Activated B cell treated with CpG ODN at 0.5 μM for 24 hours (primary cell): ENCODE results near the gene RCE1. TPM values are rescaled to one million over a fixed set of nuclear protein-coding genes. Genes with fewer than 3 reads are reported as not detected.

Experiments
- ATAC-seq: fragments of 200-7000 bp; cut with Tn5 transposase; one replicate; pipeline ENCODE4 v1.10.0; 2021; ENCODE audit warnings: low read depth, mild to moderate bottlenecking, moderate library complexity
- CTCF ChIA-PET: fragments of 350-600 bp; sonication (Branson Sonifier 250); formaldehyde crosslinking; loops from one replicate; lab custom pipeline; 2021; ENCODE audit warnings: antibody characterized with exemption; lab: Charles Lee
- POLR2A ChIA-PET: fragments of 350-600 bp; sonication (Branson Sonifier 250); formaldehyde crosslinking; loops from one replicate; lab custom pipeline; 2021; ENCODE audit warnings: antibody characterized with exemption; lab: Charles Lee
- DNase-seq: peaks from one replicate; pipeline ENCODE4 v3.0.0; 2022
- H3K27ac Mint-ChIP-seq: one replicate; pipeline ENCODE4 v1.8.0; 2020; ENCODE audit warnings: mixed read lengths
- H3K27me3 Mint-ChIP-seq: one replicate; pipeline ENCODE4 v1.8.0; 2021; ENCODE audit warnings: mixed read lengths
- H3K36me3 Mint-ChIP-seq: one replicate; pipeline ENCODE4 v1.8.0; 2021; ENCODE audit warnings: low read depth, mixed read lengths
- H3K4me1 Mint-ChIP-seq: one replicate; pipeline ENCODE4 v1.8.0; 2021; ENCODE audit warnings: mixed read lengths
- H3K4me3 Mint-ChIP-seq: one replicate; pipeline ENCODE4 v1.8.0; 2020; ENCODE audit warnings: mild to moderate bottlenecking, mixed read lengths
- H3K9me3 Mint-ChIP-seq: one replicate; pipeline ENCODE4 v1.8.0; 2020; ENCODE audit warnings: mixed read lengths
- intact Hi-C: fragments of 100-400 bp; cut with micrococcal nuclease; formaldehyde crosslinking; loops from one replicate; pipeline ENCODE4 v1.15.1; 2024
- total RNA-seq: library from RNA; stranded (reverse); gene quantifications from 2 replicates; pipeline ENCODE4 v1.2.3, GENCODE V29; 2022
- TF ChIP-seq, protein P1 (sequence below): fragments of 200-600 bp; IDR thresholded peaks from one replicate; pipeline ENCODE4 v1.8.0; 2022; ENCODE audit warnings: antibody characterized with exemption, mild to moderate bottlenecking

The RCE1 gene
- total RNA-seq, 1 donor from 2014 or later: 21.4 TPM

DNA sequence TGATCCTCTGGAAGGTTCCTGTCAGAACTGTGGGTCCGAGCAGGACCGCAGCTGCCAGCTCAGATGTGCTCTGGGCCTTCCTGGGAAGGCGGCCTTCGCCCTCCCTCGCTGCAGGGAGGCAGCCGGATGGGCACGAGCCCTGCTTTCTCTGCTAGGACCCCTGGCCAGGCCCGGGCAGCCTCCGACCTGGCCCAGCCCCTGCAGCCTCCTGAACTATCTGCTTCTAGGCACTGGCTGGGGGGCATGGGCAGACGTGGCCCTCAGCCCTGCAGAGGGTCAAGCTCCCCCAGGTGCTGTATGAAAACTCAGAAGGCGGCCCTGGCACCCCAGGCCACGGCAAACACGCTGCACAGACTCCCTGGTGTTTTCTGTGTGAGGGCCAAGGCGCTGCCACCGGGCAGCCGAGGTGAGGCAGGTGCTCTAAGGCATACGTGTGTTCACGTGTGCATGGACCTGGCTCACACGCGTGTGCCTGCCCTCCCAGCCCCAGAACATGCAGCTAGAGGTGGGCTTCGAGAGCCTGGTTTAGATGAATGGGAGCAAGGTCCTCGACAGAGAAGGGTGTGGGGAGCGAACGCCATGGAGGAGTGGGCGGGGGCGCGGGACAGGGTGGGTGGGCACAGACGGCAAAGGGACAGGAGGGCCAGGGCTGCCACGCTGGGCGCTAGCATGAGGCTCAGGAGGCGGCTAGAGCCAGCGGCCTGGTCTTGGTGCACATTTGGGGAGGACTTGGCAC lies 18.0 kb downstream of the RCE1 start:
- ChIA-PET POLR2A (no interaction called here), CTCF (no interaction called here)
- H3K4me3 Mint-ChIP-seq: no peak overlapping the region
- no peaks in the 10 kb centered on the region for H3K9me3 Mint-ChIP-seq
- no peaks in the 10 kb centered on the region for H3K36me3 Mint-ChIP-seq
- H3K27me3 Mint-ChIP-seq: no peaks in the 10 kb centered on the region
- no peak for ATAC-seq
- peaks cover 4% of the 10 kb centered on the region for H3K4me1 Mint-ChIP-seq
- TF ChIP-seq, protein P1, sequence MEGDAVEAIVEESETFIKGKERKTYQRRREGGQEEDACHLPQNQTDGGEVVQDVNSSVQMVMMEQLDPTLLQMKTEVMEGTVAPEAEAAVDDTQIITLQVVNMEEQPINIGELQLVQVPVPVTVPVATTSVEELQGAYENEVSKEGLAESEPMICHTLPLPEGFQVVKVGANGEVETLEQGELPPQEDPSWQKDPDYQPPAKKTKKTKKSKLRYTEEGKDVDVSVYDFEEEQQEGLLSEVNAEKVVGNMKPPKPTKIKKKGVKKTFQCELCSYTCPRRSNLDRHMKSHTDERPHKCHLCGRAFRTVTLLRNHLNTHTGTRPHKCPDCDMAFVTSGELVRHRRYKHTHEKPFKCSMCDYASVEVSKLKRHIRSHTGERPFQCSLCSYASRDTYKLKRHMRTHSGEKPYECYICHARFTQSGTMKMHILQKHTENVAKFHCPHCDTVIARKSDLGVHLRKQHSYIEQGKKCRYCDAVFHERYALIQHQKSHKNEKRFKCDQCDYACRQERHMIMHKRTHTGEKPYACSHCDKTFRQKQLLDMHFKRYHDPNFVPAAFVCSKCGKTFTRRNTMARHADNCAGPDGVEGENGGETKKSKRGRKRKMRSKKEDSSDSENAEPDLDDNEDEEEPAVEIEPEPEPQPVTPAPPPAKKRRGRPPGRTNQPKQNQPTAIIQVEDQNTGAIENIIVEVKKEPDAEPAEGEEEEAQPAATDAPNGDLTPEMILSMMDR: no peak
- intact Hi-C loops: no loop called here
- H3K27ac Mint-ChIP-seq: no peak overlapping the region
- DNase-seq: no peak

DNA sequence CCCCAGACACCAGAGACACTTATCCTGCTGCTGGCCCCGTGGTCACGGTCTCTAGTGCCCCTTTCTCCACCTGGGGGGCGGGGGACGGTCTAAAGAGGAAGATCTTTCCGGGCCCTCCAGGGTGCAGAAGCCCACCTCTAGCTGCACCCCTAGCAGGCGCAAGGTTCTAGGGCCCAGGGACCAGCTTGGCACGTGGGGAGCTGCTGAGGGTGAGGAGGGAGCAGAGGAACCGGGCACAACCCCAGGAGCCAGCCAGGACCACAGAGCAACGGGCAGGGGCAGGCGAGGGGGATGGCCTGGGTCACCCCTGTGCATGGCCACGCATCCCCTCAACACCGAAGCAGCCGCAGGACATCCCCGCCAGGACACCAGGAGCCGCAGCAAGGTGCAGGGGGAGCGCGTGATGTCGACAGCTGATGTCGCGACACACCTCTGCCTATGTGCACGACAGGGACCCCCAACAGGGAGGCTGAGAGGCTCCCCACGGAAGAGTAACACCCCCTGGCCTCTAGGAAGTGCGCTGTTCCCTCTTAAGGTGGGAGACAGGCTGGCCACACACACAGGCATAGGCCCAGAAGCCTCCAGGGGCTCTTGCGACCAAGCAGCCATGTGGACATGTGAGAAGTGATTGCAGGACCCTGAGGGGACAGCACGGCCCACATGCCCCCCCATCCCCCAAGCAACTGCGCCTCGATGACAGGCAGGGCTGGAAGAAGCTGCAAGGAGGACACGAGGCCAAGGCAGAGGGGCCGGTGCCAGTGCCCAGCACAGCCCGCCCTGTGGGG lies 18.7 kb downstream of the RCE1 start:
- Mint-ChIP-seq H3K4me1 (peaks cover 4% of the 10 kb centered on the region), H3K27ac (no peak overlapping the region), H3K36me3 (no peaks in the 10 kb centered on the region), H3K4me3 (no peak overlapping the region), H3K27me3 (no peaks in the 10 kb centered on the region), H3K9me3 (no peaks in the 10 kb centered on the region)
- POLR2A ChIA-PET: no interaction called here
- intact Hi-C loops: no loop called here
- DNase-seq (no peak), ATAC-seq (no peak)
- TF ChIP-seq, protein P1: no peak
- CTCF ChIA-PET: no interaction called here

DNA sequence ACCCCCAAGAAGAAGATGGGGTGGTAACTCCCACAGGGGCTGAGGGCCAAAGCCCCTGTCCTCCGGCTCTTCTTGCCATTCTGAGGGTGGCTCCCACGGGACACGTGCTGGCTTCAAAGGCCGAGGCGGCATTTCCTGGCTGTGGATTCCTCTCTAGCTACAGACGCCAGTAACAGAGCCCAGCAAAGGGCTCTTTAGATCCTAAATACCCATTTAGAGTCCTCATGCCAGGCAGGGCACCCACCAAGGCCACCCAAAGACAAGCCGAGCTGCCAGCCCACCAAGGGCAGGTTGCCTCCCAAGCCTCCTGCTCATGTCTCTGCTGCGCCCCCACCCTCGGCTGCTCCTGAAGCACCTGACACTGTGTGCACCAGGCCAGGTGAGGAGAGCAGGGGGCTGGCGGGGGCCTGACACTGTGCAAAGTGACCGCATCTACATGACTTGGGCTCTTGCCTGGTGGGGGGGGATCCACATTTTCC lies 19.4 kb downstream of the RCE1 start:
- CTCF ChIA-PET: no interaction called here
- H3K4me3 Mint-ChIP-seq: no peak overlapping the region
- POLR2A ChIA-PET: no interaction called here
- DNase-seq (no peak), ATAC-seq (no peak)
- H3K9me3 Mint-ChIP-seq: no peaks in the 10 kb centered on the region
- no peaks in the 10 kb centered on the region for H3K27me3 Mint-ChIP-seq
- intact Hi-C loops: no loop called here
- no peaks in the 10 kb centered on the region for H3K36me3 Mint-ChIP-seq
- peaks cover 4% of the 10 kb centered on the region for H3K4me1 Mint-ChIP-seq
- TF ChIP-seq, protein P1: no peak
- H3K27ac Mint-ChIP-seq: no peak overlapping the region

DNA sequence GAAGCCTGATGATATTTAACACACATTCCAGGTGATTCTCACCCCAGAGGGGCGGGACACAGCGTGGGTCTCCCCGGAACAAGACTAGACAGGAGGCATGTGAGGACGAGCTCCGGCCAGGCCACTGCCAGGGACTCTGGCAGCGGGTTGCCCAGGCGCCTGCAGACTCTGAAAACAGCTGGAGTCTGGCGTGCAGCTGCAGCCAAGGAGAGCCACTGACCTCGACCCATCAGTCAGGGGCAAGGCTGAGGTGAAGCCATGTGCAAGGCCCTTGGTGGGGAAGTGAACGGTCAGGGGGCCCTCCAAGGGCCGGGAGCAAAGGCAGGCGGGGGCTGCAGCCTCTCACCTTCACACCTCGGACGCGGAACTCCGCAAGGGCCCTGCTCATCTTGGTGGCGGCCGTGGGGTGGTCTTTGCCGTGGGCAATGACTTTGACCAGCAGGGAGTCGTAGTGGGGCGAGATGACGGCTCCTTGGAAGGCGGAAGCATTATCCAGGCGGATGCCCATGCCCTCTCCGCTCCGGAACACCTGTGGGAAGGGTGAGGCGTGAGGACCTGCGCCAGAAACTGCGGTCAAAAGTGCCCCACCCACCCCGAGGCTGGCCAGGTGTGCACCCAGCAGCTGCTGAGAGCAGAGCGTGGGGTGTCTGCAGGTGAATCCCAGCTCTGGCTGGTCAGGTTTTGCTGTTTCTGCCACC lies 20.3 kb downstream of the RCE1 start:
- POLR2A ChIA-PET: no interaction called here
- TF ChIP-seq, protein P1: no peak

More for the DNA sequence above, 20.3 kb downstream of the RCE1 start:
- Mint-ChIP-seq H3K27ac (no peak overlapping the region), H3K9me3 (no peaks in the 10 kb centered on the region), H3K36me3 (no peaks in the 10 kb centered on the region), H3K4me3 (no peak overlapping the region), H3K4me1 (peaks cover 10% of the 10 kb centered on the region), H3K27me3 (no peaks in the 10 kb centered on the region)
- CTCF ChIA-PET: no interaction called here
- intact Hi-C loops: no loop called here
- DNase-seq: no peak
- no peak for ATAC-seq
